Gastrocnemius medialis (tissue), 4 donors: ENCODE measurements around the gene GINS1. TPM values are rescaled to one million over a fixed set of nuclear protein-coding genes. Genes with fewer than 3 reads are reported as not detected.

ENCODE experiments used
- ATAC-seq, 2 donors: fragments of 150-250 bp; one replicate each; pipeline ENCODE4 v1.9.1; 2016
- DNase-seq, 2 donors: peaks; one replicate each; pipeline ENCODE4 v3.0.0-alpha.2; 2019
- H3K27ac ChIP-seq, 4 donors: fragments of 200-600 bp; sonication (generic); 1 replicate in 1 of 4; 2 replicates in 3 of 4; pipeline ENCODE4 v1.5.1; 2016 to 2018; ENCODE audit warnings: mild to moderate bottlenecking in 2 of 4, moderate library complexity in 1 of 4
- H3K27me3 ChIP-seq, 3 donors: fragments of 200-600 bp; sonication (generic) in 2 of 3; 1 replicate in 1 of 3; 2 replicates in 2 of 3; pipeline versions ENCODE4 v1.5.1 to v1.6.0; 2016 to 2019; ENCODE audit warnings: mild to moderate bottlenecking in 1 of 3, moderate library complexity in 1 of 3
- H3K36me3 ChIP-seq, 2 donors: fragments of 200-600 bp; sonication (generic) in 1 of 2; one replicate each; pipeline ENCODE4 v1.5.1; 2017 to 2018
- H3K4me1 ChIP-seq, 2 donors: fragments of 200-600 bp; sonication (generic) in 1 of 2; one replicate each; pipeline ENCODE4 v1.5.1; 2016 to 2017; ENCODE audit warnings: mild to moderate bottlenecking in 2 of 2
- H3K4me3 ChIP-seq, 4 donors: fragments of 200-600 bp; sonication (generic) in 3 of 4; 1 replicate in 1 of 4; 2 replicates in 3 of 4; pipeline ENCODE4 v1.5.1; 2016 to 2019; ENCODE audit warnings: mild to moderate bottlenecking in 2 of 4
- H3K9me3 ChIP-seq, 3 donors: fragments of 200-600 bp; sonication (generic) in 2 of 3; 1 replicate in 1 of 3; 2 replicates in 2 of 3; pipeline ENCODE4 v1.5.1; 2016 to 2019
- POLR2A ChIP-seq, 2 donors: fragments of 450-650 bp; IDR thresholded peaks; one replicate each; pipeline ENCODE4 v1.6.1; 2017; ENCODE audit warnings: antibody characterized with exemption in 2 of 2, mild to moderate bottlenecking in 2 of 2, moderate library complexity in 2 of 2
- in situ Hi-C, 4 donors: fragments of 200-750 bp; cut with MboI; loops; one replicate each; pipeline versions ENCODE4 v1.15.0 to v1.8.0; 2017; ENCODE audit warnings: low sequenced_read_pairs in 4 of 4
- intact Hi-C: fragments of 100-400 bp; cut with DNase I; formaldehyde crosslinking; loops from one replicate; pipeline ENCODE4 v1.15.1; 2023; ENCODE audit warnings: low total_unique reads
- total RNA-seq, 4 donors: library from RNA; depleted of rRNA; stranded (reverse); fragments of >200 nt; gene quantifications; one replicate each; pipeline versions ENCODE4 v1.1.0 to v1.2.3, GENCODE V29; 2016
- TF ChIP-seq, protein P1 (sequence below), 5 experiments: fragments of 450-650 bp in 3 of 5; fragments of 200-600 bp in 2 of 5; sonication (generic) in 2 of 5; IDR thresholded peaks in 4 of 5; conservative IDR thresholded peaks in 1 of 5; 1 replicate in 4 of 5; 2 replicates in 1 of 5; pipeline ENCODE4 v1.5.1; 2016 to 2019; ENCODE audit warnings: antibody characterized with exemption in 5 of 5, mild to moderate bottlenecking in 3 of 5, moderate library complexity in 3 of 5

GINS1 gene
- total RNA-seq, 4 donors from 2014 or later = 0.07 to 0.20 TPM; not detected in 2

DNA sequence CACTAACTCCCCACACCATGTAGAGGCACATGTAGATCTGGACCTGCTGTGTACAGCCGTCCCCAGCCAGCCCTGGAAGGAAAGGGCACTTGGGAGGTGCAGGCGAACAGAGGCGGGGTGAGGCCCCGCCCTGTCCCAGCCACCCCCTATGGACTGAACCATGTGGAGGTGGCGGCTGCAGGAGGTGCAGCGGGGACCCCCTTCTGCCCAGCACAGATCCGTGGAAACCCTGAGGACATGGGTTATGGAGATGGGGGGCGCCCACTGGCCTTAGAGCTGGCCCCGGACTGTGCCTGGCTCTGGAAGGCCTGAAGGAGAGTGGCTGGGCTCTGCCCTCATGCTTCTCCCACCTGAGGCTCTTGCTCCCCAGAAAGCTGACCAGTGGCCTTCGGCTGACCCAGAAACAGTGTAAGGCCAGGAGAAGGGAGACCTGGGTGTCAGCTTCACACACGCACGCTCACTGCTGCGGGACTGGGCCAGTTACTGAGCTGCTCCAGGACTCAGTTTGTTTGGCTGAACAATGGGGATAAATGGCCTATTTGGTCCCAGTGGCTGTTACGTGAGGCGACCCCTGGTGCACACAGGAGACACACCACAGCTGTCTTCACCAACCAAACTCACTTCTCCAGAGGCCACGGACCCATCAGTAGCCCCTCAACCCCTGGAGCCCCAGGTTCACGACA is 87.2 kb downstream of the GINS1 start:
- intact Hi-C loops (no loop called here), in situ Hi-C loops (no loop called here)
- Histone ChIP-seq H3K36me3 (no peaks in the 10 kb centered on the region), H3K9me3 (no peaks in the 10 kb centered on the region), H3K27me3 (no peaks in the 10 kb centered on the region), H3K27ac (no peak overlapping the region), H3K4me1 (no peaks in the 10 kb centered on the region), H3K4me3 (no peak overlapping the region)
- no peak for ATAC-seq
- no peak for DNase-seq
- TF ChIP-seq, protein P1, sequence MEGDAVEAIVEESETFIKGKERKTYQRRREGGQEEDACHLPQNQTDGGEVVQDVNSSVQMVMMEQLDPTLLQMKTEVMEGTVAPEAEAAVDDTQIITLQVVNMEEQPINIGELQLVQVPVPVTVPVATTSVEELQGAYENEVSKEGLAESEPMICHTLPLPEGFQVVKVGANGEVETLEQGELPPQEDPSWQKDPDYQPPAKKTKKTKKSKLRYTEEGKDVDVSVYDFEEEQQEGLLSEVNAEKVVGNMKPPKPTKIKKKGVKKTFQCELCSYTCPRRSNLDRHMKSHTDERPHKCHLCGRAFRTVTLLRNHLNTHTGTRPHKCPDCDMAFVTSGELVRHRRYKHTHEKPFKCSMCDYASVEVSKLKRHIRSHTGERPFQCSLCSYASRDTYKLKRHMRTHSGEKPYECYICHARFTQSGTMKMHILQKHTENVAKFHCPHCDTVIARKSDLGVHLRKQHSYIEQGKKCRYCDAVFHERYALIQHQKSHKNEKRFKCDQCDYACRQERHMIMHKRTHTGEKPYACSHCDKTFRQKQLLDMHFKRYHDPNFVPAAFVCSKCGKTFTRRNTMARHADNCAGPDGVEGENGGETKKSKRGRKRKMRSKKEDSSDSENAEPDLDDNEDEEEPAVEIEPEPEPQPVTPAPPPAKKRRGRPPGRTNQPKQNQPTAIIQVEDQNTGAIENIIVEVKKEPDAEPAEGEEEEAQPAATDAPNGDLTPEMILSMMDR (IDR thresholded peaks at IDR 0.05 in 4 of 5, conservative IDR thresholded peaks at IDR 0.05 in 1 of 5) = no peak
- no peak for TF ChIP-seq POLR2A (IDR thresholded peaks at IDR 0.05)

DNA sequence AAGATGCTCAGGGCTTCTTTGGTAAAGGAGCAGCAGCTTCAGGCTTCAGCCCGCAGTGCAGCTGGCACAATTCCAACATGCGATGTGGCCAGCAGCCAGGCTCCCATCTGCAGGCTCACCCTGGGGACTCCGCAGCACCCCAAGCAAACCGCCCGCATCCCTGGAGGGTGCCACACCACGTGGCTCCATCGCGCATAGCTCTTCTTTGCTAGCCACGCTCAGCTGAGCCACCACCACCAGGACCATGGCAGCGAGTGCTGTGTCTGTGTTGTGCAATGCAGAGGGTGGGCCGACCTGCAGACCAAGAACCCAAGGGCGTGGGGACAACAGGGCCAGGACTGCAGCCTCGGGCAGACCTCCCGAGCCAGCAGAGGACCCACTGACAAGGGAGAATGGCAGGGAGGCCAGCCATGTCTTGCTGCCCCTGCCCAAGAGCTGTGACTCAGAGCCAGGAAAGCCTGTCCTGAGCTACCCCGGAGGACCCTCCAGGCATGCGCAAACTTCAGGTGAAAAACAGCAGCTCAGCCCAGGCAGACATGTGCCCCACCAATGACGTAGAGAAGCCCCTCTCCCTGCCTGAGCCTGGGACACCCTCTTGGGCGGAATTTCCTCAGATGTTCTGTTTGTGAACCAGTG is 87.8 kb downstream of the GINS1 start:
- Histone ChIP-seq H3K4me1 (no peaks in the 10 kb centered on the region), H3K27ac (no peak overlapping the region), H3K36me3 (no peaks in the 10 kb centered on the region), H3K27me3 (no peaks in the 10 kb centered on the region), H3K4me3 (no peak overlapping the region), H3K9me3 (no peaks in the 10 kb centered on the region)
- intact Hi-C loops (no loop called here), in situ Hi-C loops (no loop called here)
- ATAC-seq (no peak), DNase-seq (no peak)
- TF ChIP-seq, protein P1 (IDR thresholded peaks at IDR 0.05 in 4 of 5, conservative IDR thresholded peaks at IDR 0.05 in 1 of 5) = no peak
- TF ChIP-seq POLR2A (IDR thresholded peaks at IDR 0.05) = no peak

DNA sequence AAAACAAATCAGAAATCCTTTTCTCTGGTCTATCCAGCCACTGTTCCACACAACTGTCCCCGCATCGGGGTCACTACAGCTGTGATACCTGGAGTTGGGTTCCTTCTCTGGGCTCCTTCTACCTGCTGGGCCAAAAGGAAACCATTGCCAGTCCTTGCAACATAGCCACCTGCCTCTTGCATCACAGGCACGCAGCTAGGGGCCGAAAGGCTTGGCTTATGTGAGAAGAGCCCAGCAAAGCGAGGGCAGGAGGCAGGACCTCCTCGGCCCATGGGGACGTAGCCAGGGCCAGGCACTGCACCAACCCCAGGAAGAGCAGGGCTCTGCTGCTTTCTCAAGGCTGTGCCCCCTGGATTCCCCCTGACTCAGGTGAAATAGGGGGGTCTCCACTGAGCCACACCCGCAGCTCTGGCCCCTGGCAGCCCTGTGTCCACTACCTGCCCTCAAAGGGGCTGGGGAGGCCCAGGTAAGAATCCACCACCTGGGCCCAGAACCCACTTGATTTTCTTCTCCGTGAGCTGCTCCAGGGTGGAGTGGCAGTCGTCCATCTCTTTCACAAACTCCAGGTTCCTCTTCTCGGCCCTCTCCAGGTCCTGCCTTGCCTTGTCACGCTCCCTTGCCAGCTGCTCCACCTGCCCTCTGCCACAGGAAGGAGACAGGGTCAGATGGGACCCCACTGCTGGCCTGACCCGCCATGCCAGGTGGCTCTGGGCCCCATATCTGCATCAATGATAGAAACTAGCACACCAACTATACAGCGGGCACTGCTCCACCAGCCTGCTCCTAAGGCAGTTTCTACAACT is 88.9 kb downstream of the GINS1 start:
- Histone ChIP-seq H3K36me3 (no peaks in the 10 kb centered on the region), H3K9me3 (no peaks in the 10 kb centered on the region), H3K27me3 (no peaks in the 10 kb centered on the region), H3K4me3 (no peak overlapping the region), H3K27ac (no peak overlapping the region), H3K4me1 (no peaks in the 10 kb centered on the region)
- in situ Hi-C loops (no loop called here), intact Hi-C loops (no loop called here)
- no peak for DNase-seq
- no peak for TF ChIP-seq POLR2A (IDR thresholded peaks at IDR 0.05)
- TF ChIP-seq, protein P1 (IDR thresholded peaks at IDR 0.05 in 4 of 5, conservative IDR thresholded peaks at IDR 0.05 in 1 of 5) = no peak
- no peak for ATAC-seq

DNA sequence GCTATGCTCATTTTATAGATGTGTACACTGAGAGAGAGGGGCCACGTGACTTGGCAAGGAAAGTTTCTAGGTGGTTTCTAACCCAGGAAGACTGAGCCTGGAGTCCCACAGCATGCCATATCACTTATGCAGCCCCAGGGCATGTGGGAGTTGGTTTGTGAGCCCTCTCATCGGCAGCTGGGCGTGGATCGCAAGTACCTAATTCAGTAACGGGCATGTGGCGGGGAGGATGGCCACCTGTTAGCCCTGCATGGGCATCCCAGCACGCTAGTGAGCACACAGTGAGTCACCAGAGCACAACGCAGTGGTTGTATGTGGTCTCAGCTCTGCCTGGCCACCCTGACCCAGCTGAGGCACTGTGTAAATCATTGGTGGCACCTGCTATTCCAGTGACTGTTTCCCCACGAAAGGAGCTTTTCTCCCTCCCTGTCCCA is 89.5 kb downstream of the GINS1 start:
- DNase-seq = no peak

More for the DNA sequence above, 89.5 kb downstream of the GINS1 start:
- Histone ChIP-seq H3K27ac (no peak overlapping the region), H3K36me3 (no peaks in the 10 kb centered on the region), H3K27me3 (no peaks in the 10 kb centered on the region), H3K4me1 (no peaks in the 10 kb centered on the region), H3K4me3 (no peak overlapping the region), H3K9me3 (no peaks in the 10 kb centered on the region)
- ATAC-seq = no peak
- TF ChIP-seq, protein P1 (IDR thresholded peaks at IDR 0.05 in 4 of 5, conservative IDR thresholded peaks at IDR 0.05 in 1 of 5) = no peak
- no peak for TF ChIP-seq POLR2A (IDR thresholded peaks at IDR 0.05)
- in situ Hi-C loops = no loop called here
- intact Hi-C loops = no loop called here
